HG03520 (cell line): ENCODE measurements around the gene PTMA.
"Not testable (repeated sequence)": the region's sequence is repeated elsewhere in the genome, so short reads cannot be mapped to it uniquely, and the experiment has no call there.

Source experiments
- ATAC-seq: cut with Tn5 transposase; IDR thresholded peaks from one replicate; pipeline ENCODE4 v1.9.1; 2021; ENCODE audit warnings: mild to moderate bottlenecking, moderate library complexity; ENCODE audit not compliant: unreplicated experiment

PTMA gene

DNA sequence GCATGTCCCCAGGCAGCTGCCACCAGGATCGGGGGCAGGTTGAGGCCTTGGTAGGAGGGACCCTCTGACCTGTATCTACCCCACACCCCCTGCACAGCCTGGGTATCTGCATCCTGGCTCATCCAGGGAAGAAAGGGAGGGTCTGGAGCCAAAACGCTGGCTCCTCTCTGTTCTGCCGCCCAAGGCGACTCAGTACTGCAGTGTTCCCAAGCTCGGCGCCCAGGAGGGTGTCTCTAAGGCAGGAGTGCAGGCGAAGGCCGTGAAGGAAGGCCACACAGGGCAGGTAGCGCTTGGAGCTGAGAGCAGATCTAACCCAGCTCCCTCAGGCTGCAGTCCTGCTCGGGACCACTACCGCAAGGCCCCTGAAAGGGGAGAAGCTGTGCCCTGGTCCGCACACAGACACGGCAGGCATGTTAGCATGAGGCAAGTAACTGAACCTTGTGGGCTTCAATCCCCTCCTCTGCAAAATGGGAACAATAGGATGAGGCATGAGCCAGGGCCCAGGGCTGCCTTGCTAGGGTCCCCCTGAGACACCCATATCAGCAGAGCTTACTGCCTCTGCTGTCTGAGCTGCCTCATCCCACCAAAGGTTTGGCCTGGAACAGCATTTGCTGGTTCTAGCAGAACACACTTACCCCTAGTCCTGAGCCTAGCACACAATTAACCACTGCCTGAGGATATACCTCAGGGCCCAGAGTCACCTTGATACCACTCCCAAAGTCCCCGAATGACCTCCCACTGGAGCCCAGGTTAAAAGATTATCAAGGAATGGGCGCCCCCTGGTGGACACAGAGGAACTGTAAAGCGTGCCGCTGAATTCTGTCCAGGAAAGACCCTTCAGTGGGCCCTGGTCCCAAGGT, 6.5 kb downstream of the PTMA start:
- ATAC-seq: no peak

DNA sequence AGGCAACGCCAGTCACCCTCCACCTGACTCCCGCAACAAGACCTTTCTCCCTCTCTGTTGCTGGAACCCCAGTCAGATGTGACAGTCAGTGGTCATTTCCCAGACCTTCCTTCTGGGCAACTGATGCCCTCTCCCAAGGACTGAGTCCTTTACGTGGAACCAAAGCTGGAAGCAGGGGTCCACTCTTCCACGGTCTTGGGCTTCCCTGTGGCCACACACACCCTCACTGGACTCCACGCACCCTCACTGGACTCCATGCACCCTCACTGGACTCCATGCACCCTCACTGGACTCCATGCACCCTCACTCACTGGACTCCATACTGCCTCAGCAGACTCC, 7.1 kb downstream of the PTMA start:
- no peak for ATAC-seq

DNA sequence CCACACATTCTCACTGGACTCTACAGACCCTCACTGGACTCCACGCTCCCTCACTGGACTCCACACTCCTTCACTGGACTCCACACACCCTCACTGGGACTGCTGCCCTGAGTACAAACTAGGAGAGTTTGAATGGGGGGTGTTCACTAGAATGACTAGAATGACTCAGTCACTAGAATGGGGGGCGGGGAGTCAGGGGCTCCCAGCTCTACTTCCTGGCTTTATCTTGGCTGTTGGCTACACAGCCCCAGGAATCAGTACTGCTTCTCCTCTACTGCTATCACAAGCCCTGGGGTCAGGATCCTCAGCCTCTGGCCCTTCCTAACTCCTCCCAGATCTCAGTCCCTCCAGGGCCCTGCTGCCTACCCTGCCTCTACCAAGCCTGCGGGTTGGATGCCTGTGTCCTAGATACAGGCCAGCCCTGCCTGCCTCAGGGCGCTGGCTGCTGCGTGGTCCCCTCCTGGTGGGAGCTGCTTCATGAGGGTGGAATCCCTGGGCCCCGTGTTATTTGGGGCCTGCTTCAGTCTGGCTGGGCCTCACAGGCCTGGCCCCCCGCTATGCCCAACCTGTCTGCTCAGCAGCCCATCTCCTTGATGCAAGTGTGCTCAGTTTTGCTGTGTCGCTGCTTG, 7.8 kb downstream of the PTMA start:
- ATAC-seq: no peak

DNA sequence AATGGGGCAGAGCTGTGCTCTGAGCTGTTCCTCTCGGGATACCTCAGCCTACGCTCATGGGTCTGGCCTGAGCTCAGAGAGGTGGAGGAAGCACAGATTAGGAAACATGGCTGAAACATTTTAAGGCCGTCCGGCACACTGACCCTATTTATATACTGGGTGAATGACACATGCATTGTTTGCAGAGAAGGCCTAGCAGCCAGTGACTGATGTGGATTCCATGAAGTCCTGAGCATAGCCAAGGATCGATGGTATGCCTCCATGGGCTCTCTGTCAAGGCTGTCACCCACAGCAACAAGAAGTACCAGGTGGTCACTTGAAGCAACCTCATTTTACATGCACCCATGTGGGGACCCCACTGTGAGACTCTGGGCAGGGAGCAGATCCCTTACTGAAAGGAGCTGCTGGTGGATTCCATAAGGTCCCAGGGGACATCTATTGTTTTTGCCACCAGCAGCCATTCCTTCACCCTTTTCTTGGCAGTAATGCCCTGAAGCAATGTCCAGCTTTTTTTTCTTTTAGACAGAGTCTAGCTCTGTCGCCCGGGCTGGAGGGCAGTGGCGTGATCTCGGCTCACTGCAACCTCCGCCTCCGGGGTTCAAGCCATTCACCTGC, 8.4 kb downstream of the PTMA start:
- ATAC-seq: no peak

DNA sequence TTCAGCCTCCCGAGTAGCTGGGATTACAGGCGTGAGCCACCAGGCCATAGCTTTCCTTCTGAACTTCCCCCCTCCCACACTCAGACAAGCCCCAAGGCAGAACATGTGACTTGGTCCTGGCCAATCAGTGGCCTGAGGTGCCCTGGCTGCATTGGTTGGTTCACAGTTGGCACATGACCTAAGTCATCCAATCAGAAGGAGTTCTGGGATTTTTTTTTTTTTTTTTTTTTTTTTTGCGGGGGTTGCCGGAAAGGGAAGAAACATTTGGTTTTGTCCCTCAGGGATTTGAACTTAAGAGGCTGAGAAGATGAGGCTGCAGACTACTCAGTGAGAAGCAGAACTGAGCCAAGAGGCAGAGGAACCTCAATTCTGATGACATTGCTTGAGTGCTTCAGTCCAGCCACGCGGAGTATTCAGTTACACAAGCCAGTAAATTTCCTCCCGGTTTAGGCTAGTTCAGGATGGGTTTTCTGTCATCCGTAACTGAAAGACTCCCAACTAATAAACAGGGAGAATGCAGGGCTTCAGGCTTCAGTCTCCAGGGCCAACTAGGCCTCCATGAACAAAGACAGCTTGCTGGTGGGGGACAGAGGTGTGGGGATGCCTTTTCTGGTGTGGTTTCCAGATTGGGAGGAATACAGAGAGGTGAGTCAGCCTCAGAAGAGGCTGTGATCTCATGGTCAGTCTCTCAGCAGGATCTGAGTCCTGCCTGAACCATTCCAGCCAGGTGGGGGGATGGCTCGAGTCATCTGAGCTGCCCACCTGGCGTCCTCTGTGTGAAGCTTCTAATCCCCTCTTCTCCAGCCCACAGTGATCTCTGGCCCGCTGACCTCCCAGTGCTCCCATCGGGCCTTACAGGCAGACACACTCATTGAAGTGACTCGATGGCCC, 9.2 kb downstream of the PTMA start:
- ATAC-seq: no peak

DNA sequence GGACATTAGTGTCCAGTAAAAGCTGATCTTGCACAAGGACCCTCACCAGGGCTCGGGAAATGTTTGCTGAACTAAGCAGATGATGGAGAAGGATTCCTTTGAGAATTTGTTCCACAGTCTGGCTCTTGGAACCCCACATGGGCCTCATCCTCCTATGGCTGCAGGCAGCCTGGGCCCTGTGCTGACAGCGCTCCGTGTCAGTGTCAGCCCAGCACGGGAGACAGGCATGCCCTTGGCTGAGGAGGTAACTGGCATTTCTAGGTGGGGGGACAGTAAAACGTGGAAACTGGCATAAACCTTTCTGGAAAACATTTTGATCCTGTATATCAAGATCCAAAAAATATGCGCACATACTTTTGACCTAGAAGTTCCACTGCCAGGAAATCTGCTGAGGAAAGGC, 10.5 kb downstream of the PTMA start:
- no peak for ATAC-seq

DNA sequence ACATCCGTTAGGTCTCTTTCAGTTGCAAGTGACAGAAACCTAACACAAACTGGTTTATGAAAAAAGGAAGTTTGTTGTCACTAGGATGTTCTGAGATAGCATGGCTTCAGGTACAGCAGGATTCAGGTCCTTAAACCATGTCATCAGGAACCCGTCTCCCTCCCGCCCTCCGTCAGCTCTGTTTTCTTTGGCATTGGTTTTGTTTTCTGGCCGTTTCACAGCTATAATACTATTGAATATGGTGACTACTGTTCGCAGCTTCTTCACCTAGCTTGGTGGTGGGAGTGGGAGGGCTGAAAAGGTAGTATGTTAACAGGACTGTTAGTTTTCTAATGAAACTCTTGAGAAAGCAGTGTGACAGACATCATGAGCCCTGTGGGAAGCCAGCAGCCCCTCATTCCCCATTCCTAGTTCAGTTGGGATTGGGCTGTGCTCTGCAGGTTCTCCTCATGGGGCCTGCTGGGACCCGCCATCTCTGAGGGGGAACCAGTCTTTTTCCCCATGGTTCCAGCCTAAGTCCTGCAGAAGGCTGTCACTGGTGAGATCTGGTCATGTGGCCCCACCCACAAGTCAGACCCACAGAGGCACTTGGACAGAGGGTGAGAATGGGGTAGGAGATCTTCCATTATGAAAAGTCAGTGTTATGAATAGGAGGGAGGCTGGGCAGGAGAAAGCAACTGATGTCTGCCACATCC, 12.1 kb downstream of the PTMA start:
- no peak for ATAC-seq

DNA sequence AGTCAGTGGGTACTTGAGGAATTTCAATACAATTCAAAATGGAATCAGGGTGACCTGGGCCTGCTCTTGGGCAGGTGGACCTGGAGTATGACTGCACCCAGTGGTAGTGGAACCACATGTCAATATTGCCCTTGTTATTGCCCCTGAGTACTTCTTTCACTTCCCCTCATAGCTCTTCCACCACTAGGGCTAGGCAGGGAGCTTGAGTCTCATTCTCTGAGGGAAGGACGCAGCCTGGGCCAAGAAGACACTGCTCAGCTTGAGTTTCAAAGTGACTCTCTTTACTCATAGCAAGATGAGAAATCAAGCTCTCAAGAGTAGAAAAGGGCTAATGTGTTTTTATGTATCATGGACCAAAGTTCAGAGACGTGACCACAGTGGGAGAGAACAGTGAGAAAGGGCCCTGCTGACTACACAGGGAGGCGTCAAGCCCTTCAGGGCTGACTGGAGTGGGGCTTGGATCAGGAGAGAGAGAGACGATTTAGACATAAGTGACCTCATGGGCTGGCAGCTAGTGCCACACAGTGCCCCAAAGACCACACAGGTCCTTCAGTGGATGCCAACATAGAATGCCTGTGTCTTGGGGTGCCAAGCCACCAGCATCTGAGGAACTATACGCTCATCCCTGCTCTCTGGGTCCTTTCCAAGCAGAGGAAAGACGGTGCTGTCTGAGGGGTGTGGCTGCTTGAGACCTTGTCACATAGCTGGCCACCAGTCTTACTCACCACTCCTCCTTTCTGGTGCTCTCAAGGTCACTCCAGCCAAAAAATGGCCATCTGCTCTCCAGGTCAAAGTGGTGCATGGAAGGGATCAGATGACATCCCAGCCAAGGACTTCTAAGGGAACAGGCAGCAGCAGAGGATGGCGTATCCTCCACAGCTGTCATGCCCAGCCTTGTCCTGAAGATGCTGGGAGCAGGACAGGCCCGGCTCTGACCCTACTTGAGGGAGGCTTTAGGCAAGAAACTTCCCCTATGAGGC, 13.0 kb downstream of the PTMA start:
- ATAC-seq: peak; percentile 67

DNA sequence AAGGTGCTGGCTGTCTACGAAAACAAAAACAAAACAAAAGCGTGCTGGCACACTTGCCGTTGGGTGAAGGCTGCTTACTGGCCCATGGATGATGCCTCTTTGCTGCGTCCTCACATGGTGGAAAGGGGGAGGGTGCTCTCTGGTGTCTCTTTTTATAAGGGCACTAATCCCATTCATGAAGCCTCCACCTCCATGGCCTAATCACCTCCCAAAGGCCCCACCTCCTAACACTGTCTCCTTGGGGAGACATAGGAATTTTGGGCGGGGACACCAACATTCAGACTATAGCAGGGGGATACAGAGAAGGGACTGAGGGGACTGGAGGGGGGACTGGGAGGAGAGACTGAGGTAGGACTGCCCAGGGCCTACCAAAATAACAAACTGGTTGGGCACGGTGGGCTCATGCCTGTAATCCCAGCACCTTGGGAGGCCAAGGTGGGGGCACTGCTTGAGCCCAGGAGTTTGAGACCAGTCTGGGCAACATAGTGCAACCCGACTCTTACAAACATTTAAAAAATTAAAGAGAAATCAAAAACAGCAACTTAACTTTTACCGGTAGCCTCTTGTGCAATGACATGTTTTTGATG, 14.5 kb downstream of the PTMA start:
- ATAC-seq: no peak

DNA sequence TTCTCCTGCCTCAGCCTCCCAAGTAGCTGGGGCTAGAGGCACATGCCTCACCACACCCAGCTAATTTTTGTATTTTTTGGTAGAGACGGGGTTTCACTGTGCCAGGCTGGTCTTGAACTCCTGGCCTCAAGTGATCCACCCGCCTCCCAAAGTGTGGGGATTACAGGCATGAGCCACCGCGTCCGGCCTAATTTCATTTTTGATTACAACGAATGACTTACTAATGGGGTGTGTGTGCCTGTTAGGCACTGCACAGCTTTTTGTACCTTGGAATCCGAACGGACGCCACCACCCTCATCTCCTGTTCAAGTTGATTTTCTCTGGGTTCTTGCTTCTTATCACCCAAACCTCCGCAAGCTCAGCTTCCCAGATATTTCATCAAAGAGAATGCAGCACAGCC, 17.2 kb downstream of the PTMA start:
- no peak for ATAC-seq

DNA sequence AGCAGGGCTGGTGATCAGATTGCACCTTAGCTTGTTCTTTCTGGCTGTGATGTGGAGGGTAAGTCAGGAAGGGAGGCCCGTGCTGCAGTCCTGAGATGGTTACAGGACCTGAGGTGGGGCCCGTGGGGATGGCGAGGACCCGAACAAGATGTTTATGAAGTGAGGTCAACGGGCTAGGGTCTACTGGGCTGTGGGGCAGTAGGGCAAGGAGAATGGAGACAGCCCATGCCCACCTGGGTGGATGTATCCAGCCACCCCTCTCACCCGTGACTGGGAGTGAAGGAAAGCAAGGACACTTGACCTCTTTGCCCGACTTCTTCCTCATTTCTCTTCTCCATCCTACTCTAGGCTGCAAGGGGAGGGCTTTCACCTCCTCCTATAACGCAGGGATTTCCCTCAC, 18.0 kb downstream of the PTMA start:
- ATAC-seq: no peak

DNA sequence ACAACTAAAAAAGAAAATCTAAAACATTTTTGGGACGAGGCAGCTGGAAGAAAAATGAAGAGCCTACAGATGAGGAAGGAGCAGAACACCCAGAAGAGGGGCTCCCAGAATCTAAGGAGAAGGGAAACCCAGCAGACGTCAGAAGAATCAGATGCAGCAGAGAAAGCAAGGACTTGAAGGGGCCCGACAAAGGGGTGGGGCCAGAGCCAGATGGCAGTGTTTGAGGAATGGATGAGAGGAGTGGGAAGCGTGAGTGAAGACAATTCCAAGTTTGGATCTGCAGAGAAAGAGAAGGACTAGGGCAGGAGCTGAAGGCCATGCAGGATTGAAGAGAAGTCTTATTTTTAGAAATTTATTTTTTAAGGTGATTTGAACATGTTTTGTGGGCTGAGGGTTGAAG, 19.3 kb downstream of the PTMA start:
- ATAC-seq: no peak

DNA sequence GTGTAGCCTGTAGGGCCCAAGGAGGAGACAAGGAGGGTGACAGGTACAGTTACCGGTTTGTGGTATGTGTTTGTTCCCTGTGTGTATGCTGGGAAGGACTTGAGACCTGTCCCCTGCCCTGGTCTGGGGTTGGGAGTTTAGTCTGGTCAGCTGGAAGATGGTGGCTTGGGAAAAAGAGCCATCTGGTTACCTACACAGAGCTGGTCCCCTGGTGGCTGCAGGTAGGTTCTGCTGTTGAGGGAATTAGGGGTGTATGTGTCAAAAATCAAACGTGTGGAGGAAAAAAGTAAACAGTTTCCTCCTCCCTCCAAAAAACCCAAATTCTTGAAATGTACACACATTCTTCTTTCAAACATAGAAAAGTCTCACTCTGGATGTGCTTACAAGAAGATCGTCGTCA, 24.3 kb downstream of the PTMA start:
- ATAC-seq: no peak

DNA sequence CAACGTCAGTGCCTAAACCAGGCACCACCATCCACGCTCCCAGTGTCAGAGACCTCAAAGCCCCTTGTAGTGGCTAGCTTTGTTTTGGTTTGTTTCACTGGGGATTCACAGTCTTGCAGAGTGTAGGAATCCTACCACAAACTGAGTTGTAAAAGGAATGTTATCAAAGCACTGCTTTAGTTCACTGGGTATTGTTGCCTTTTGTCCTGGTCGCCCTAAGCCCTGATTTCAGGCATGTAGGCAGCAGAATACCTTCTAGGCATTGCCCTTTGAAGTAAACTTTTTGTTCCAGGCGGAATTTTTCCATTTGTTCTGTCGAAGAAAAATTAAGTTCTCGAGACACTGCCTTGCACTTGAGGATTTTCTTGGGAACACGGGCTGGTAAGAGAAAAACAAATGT, 29.4 kb downstream of the PTMA start:
- ATAC-seq: no peak

DNA sequence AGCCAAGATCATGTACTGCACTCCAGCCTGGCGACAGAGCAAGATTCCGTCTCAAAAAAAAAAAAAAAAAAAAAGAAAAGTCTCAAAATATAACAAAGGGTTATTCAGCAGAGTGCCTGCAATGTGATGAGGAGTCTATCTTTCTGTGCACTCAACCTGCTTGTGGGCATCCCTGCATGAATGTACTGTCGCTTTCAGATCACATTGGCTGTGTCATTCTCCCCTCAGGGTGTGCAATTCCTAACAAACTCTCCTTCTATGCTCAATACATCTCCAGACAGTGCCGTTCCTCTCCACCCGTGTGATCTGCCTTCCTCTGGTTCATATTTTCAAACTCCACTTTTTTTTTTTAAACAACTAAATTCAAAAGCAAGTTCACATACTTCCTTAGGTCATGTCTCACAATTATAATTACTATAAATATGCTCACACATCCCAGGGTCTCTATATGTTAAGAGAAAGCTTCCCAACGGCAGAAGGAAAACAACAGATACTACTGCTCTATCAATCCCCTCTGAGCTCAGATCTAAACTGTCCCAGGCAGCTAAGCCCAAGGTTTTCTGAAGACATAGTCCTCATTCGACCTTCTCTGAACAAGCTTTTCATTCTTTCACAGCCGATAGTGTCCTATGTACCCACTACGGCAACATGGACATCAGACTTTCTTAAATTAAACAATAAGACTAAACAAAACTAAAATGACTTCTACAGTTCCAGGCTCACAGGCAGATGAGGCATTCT, 35.2 kb downstream of the PTMA start:
- ATAC-seq: no peak

DNA sequence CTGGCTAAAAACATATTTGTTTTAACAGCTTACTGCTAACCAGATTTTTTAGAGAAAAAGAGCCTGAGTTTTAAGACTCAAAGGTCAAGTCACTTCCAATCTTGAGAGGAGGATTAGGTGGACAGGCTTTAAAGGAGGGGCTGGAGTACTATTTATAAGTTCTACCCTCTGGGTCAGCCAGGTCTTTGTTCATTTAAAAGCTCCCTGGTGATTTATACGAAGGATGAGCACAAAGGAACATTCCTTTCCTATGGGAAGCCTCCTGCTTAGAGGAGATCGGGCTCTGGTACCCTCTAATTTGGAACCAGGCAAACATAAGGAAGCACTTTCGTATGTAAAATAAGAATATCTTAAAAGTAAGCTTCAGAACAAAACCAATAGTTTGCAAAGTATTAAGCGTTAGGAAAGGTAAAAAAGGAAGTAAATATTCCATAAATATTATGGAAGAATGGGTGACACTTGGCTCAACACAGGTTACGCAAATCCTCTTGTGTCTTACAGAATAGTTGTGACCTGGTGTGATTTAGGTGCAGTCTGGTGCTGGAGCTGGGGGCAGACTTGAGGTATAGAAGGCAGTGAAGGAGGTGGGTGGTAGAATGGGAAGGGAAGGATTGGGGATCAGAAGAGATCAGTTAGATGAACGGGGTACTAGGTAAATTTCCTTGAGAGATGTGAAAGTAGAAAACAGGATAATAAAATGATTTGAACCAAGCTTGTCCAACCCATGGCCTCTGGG, 37.1 kb downstream of the PTMA start:
- ATAC-seq: no peak

DNA sequence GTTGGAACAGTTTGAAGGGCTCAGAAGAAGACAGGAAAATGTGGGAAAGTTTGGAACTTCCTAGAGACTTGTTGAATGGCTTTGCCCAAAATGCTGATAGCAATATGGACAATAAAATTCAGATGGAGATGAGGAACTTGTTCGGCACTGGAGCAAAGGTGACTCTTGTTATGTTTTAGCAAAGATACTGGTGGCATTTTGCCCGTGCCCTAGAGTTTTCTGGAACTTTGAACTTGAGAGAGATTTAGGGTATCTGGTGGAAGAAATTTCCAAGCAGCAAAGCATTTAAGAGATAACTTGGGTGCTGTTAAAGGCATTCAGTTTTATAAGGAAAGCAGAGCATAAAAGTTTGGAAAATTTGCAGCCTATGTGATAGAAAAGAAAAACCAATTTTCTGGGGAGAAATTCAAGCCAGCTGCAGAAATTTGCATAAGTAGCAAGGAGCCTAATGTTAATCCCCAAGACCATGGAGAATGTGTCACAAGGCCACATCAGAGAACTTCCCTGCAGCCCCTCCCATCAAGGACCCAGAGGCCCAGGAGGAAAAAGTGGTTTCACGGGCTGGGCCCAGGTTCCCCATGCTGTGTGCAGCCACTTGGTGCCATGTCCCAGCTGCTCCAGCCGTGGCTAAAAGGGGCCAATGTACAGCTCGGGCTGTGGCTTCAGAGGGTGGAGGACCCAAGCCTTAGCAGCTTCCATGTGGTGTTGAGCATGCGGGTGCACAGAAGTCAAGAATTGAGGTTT, 40.0 kb downstream of the PTMA start:
- ATAC-seq: not testable (repeated sequence)
